Stimulated activated CD4-positive, alpha-beta T cell treated with anti-CD3 and anti-CD28 coated beads, Interleukin-2, amount 100 ng/mL, for 4 hours (primary cell): ENCODE measurements around the gene KLHL26.

Experiments
- DNase-seq: peaks from one replicate; pipeline ENCODE4 v3.0.0-alpha.2; 2020; ENCODE audit warnings: low read depth

Gene KLHL26

GRCh38 chr19:18616023-18616422, 20.8 kb upstream of the KLHL26 start:
- DNase-seq = no peak

DNA sequence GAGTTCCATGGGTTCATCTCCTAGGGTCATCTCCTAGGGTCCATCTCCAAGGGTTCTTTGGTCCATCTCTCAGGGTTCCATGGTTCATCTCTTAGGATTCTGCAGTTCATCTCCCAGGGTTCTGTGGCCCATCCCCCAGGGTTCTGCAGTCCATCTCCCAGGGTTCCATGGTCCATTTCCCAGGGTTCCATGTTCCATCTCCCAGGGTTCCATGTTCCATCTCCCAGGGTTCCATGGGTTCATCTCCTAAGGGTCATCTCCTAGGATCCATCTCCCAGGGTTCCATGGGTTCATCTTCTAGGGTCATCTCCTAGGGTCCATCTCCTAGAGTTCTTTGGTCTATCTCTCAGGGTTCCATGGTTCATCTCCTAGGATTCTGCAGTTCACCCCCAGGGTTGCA, 19.3 kb upstream of the KLHL26 start:
- no peak for DNase-seq

- no peak for DNase-seq
Measured at GRCh38 chr19:18618236-18618635, 18.6 kb upstream of the KLHL26 start.

DNA sequence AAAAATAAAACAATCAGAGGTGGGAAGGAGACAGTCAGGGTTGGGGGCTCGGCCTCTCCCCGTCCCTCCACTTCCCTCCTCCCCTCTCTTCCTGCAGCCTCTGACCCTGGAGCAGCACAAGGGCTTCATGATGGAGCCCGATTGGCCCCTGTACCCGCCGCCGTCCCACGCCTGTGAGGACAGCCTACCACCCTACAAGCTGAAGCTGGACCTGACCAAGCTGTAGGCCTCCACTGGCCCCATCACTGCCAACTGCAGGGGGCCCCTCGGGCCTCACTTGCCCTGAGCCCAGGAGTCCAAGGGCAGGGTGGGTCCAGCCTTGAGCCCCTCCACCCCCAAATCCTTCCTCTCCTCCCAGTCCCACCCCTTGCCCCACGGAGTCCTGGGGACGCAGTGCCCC, 16.5 kb upstream of the KLHL26 start:
- DNase-seq = no peak

- no peak for DNase-seq
Measured at GRCh38 chr19:18620902-18621301, 15.9 kb upstream of the KLHL26 start.

DNA sequence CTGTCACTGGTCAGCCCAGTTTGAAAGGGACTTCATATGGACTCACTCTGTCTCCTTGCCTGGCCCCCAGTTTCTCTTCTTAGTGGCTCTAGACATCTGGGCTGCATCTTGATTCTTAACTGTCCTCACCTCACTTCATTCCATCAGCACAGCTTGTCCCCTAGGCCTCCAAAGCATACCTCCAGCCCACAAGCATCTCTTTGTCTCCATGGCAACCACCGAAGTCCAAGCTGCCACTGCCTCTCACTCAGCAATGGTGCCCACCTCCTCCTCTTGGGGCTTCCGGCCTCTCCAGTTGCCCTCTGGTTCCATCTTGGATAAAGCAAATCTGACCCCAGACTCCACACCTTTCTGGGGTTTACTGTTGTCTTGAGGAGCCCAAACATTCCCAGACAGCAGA, 9.9 kb upstream of the KLHL26 start:
- DNase-seq = no peak

DNA sequence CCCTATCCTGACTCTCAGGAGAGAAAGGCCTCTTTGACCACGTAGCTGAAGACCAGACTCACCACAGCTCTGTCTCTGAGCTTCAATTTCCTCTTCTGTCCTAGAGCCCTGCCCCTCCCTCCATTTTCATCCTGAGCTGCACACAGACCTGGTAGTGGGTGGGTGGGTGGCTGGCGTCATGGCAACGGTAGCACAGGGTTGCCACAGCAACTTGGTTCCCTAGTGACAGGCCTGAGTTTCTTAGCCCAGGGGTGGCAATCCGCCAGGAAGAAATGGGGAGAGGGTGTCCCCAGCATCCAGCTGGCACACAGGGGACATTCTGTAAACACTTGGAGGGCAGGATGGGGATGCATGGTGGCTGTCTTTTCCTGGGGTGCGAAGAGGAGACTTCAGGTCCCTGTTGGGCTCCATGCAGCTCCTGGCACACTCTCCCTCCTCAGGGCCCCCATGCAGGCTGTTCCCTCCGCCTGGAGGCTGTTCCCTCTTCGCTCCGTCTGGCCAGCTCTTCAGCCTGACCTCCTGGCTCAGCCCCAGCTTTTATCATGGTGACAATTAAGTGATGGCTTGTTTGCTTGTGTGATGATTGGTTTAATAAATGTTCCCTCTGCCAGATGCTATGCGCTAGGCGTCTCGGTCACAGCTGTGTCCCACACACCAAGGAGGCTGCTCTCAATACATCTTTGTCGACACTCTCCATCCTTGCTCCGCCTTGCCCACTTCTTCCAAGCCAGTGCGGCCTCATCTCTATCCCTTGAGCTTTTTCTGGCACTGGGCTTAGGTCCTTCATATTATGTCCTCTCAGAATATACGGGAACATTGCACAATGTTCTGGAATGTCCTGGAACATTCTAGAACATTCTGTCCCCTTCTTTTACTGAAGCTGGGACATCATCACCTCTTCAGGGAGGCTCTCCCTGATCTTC, 7.4 kb upstream of the KLHL26 start:
- no peak for DNase-seq

- no peak for DNase-seq
Measured at GRCh38 chr19:18633321-18633720, 3.5 kb upstream of the KLHL26 start.

DNA sequence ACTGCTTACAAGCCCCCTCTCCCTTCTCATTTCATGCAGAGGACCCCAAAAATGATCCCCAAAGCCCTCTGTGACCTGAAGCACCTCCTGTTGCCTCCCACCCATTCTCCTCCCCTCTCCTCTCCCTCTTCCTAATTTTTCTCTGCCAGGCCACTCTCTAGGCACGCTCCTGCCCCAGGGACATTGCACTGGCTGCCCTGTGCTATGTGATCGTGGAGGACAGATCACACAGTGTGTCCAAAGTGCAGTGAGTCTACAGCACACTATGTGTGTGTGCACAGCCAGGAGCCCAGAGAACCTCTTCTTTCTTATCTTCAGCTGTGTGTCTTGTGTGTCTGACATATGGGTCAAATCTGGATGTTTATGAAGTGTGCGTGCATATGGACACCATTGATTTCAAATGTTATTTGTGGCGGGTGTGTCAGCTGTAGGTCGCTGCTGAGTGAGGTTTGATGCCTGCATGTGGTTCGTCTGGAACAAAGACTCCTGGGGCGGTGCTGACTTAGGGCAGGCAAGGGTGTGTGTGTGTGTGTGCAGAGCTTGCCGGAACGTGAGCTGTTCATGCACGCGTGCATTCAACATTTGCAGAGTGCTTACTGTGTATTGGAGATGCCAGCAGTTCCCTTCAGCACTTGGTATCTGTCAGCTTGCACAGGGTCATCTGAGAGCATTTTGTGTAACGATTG, 2.1 kb upstream of the KLHL26 start:
- no peak for DNase-seq

GRCh38 chr19:18635831-18636182, 1.0 kb upstream of the KLHL26 start:
- no peak for DNase-seq

GRCh38 chr19:18636183-18636968, 452 bp upstream of the KLHL26 start:
- peak; percentile 99 for DNase-seq

- DNase-seq = no peak
Measured at GRCh38 chr19:18637673-18638630, 1.1 kb downstream of the KLHL26 start.

DNA sequence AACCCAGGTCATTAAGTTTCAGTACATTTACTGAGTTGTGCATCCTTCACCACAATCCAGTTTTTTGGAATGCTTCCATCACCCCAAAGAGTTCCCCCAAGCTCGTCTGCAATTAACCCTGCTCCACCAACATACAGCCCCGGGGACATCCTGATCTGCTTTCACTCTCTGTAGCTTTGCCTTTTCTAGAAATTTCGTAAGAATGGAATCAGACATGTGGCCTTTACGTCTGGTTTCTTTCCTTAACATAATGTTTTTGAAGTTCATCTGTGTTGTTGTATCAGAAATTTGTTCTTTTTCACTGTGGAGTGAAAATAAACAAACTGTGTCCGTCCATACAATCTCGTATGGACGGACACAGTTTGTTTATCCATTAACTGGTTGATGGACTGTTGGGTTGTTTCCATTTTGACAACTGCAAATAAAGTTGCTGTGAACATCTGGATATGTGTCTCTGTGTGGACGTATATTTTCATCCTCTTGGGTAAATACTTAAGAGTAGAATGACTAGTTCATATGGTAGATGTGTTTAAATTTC, 2.9 kb downstream of the KLHL26 start:
- no peak for DNase-seq

- no peak for DNase-seq
Measured at GRCh38 chr19:18644196-18645034, 7.6 kb downstream of the KLHL26 start.

DNA sequence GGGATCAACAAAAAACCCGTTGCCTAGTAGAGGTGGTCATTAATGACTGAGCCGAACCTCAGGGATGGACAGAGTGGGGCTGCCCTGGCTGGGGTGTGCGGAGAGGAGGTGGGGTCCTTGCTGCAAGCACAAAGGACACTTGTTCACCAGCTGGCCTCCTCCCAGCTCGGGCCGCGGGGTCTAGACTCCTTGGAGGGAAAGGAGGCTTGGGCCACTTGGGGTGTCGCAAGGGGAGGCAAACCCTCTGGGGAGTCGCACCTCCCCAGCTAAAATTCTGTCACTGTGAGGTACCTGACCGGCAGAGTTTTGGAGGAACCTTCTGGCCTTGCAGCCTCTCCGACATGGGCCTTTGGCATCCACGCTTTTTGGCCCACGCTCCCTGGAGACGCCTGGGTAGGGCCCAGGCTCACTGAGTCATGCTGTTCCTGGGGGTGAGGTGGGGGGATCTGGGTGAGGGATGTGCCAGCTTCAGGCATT, 8.2 kb downstream of the KLHL26 start:
- no peak for DNase-seq

GRCh38 chr19:18646535-18647370, 9.9 kb downstream of the KLHL26 start:
- no peak for DNase-seq

DNA sequence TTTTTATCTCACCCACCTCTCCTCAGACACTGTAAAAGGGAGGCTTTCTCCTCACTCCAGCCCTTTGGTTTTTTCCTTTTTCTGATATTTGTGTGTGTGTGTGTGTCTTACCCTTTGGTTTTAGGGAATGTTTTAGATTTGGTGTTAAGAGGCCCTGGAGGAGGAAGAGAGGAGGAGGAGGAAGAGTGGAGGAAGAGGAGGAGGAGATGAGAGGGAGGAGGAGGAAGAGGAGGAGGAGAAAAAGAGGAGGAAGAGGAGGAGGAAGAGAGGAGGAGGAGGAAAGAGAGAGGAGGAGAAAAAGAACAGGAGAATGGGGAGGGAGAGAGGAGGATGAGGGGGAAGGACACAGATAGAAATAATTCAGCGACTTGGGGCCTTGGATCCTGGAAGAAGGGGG, 10.5 kb downstream of the KLHL26 start:
- DNase-seq = no peak

DNA sequence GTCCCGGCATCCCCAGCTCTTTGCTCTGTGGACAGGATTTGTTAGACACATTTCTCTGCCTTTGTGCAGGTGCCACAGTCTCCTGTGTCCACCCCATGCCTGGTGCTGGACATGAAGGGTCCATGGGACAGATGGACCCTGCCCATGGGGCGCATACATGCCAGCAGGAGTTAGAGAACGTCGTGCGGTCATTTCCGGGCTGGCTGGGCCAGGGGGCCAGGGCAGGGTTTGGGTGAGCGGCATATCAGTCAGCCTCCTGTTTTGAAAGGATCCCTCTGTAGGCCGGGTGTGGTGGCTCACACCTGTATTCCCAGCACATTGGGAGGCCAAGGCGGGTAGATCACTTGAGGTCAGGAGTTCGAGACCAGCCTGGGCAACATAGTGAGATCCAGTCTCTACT, 11.0 kb downstream of the KLHL26 start:
- no peak for DNase-seq

DNA sequence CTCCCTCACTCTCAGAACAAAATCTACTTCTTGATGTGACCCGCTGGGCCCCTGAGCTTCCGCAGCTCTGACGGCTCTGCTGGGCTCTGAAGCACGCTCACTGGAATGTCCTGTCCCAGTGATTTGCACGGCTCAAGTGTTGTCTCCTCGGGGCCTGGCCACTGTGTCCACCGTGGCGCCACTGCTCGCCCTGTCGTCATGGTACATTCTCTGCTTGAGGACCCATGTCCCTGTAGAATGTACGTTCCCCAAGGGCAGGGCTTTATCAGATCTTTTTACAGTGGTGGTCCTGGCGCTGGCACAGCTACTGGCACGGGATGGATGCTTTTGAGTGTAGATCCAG, 12.1 kb downstream of the KLHL26 start:
- DNase-seq = no peak
